ENCODE data around the gene AXIN1.
A peak's percentile ranks its signal among the peaks of the same experiment; 100 is the strongest.

AXIN1 gene

DNA sequence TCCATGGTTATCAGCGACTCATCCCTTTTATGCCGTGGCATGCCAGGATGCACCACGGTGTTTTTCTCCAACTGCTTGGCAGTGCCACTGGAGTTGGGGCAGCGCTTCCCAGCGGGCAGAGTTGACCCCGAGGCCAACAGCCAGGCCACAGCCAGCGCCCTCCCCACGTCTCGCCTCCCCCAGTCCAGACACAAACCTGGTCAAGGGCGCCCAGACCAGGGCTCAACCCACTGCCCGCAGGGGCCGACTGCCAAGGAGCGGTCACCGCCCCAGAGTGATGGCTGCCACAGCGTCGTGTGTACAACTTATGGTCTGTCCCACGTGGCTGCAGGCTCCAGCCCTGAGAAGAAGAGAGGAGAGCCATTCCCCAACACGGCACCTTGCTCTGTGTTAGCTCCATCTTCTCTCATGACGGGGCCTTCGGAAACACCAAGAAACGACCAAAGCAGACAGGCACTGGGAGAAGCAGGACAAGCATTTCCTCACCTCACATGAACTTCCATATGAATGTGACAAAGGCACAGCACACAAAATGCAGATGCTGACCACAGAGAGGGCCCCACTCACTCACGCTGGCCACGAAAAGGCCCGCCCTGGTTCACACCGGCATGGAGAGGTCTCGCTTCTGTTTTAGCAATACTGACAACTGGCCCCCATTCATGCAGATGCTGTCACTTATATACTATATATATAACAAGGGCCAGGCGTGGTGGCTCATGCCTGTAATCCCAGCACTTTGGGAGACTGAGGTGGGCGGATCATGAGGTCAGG, 27.0 kb downstream of the AXIN1 start:
- no peak for DNase-seq

DNA sequence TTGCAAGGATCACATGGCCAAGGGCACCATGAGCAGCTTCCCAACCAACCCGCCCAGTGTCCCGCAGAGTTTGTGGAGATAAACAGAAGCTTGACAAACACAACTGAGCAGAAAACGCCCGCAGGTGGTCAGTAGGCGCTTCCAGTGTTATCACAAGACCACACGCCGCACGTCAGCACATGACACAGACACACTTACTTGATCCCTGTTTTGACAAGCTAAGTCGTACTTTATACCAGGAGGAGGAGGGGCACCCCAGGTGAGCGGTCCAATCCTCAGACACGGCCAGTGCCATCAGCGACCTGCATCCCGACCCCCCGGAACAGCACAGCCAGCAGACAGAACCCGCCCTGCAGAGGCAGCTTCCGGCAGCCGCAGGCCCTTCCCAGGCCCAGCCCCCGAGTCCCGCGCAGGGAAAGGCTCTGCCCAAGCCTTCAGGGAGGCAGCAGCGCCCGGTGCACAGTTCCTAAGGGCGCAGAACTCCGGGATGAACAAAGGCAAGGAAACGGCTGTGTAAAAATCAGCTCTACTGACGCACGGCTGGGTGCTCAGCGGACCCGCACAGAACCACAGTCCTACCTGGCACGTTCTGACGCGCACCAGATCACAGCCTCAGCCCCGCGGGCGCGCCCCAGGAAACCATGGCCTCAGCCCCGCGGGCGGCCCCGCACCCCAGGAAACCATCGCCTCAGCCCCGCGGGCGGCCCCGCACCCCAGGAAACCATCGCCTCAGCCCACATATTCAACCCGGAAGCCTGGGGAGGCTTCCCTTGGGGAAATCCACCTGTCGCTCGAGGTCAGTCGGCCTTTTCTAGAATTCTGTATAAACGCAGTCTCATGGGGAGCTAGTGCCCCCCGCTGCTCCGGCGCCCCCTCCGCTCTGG, 27.8 kb downstream of the AXIN1 start:
- peak; percentile 73 to 93 (median 84) for DNase-seq

- no peak for DNase-seq
Measured at GRCh38 chr16:324201-324450, 28.4 kb downstream of the AXIN1 start.

GRCh38 chr16:322476-323143, 29.9 kb downstream of the AXIN1 start:
- DNase-seq = no peak

- no peak for DNase-seq
Measured at GRCh38 chr16:321532-321931, 31.0 kb downstream of the AXIN1 start.

- no peak for DNase-seq
Measured at GRCh38 chr16:320206-320605, 32.3 kb downstream of the AXIN1 start.

DNA sequence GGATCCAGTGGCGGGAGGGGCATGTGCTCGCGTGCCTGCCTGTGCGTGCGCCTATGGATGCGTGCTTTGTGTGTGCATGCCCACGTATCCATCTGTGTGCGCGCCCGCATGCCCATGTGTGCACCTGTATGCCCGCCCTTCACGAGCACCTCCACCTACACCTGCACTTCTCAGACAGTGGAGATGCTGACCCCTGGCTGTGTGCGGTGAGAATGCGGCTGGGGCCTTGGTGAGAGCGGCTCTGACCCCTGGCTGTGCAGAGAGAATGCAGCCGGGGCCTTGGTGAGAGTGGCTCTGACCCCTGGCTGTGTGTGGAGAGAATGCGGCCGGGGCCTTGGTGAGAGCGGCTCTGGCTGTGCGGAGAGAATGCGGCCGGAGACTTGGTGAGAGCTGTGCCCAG, 33.9 kb downstream of the AXIN1 start:
- no peak for DNase-seq

GRCh38 chr16:317583-317982, 34.9 kb downstream of the AXIN1 start:
- DNase-seq = no peak

- DNase-seq = no peak
Measured at GRCh38 chr16:316741-317464, 35.6 kb downstream of the AXIN1 start.

DNA sequence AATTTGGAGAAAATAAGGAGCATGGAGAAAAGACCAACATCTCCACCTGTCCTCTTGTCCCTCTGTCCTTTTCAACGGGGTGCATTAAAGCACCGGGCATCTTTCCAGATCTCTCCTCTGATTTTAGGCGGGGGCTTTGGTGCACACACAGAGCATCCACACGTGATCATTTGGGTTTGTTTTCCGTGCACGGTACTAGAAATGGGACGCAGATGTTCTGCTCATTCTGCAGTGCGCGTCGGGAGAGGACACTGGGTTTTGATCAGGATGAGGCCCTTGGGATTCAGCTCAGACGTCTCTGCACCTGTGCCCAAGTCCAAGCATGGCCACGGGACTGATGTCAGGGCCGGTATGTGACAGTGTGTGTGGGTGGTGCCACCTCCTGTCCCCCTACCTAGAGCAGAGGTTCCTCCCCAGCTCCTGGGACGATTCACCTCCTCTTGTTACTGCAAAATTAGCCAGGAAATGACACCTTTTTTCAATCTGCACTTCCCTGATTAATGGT, 37.7 kb downstream of the AXIN1 start:
- DNase-seq = no peak

GRCh38 chr16:314351-314750, 38.2 kb downstream of the AXIN1 start:
- no peak for DNase-seq

GRCh38 chr16:311725-312124, 40.8 kb downstream of the AXIN1 start:
- DNase-seq = no peak

- peak in 2 of 6 experiments; percentile 31 to 52 for DNase-seq
Measured at GRCh38 chr16:309476-309875, 43.0 kb downstream of the AXIN1 start.

- DNase-seq = no peak
Measured at GRCh38 chr16:307691-308312, 44.7 kb downstream of the AXIN1 start.

DNA sequence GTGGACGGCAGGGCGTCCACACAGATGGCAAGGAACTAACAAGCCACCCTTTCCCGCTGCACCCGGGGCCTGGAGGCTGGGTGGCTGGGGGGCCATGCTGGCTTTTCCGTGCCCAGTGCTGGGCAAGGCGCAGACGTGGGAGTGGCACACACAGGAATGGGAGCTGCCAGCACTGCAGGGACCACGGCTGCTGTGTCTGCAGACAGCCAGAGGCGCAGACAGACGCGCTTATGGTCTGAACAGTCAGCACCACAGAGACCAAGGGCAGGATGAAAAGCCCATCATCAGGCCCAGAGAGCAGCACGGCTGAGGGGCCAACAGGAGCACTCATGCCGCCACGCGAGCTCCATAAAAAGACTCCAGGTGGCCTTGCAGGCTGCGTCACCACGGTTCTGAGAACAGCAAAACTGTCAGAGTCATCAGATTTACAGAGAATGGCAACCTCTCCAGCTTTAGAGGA, 45.6 kb downstream of the AXIN1 start:
- DNase-seq = no peak

DNA sequence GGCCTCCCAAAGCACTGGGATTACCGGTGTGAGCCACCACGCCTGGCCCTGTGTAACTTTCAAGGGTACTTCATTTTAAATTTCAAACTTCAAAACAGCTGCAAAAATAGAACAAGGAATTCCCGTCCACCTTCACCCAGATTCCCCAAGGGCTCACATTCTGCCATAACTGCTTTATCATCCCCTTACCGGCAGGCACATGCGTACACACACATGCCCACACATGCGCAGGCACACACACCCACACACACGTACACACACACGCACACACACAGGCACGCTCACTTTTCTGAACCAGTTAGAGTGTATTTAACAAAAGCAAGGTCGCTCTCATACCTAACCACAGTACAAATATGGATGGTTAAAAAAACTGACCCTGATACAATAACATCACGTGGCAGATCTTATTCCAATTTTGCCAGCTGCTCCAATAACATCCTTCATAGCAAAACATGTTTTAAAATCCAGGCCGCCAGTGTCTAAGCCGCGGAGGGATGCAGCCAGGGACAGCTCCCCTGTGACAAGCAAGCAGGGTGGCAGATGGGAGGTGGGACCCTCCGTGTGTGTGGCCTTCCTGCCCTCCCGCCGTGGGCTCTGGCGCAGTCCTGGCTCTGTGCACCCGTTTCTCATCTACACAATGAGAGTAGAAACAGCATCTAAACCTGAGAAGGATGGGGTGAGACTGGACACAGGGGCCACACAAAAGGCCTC, 46.5 kb downstream of the AXIN1 start:
- no peak for DNase-seq

- no peak for DNase-seq
Measured at GRCh38 chr16:303760-304505, 48.6 kb downstream of the AXIN1 start.

GRCh38 chr16:301950-302349, 50.6 kb downstream of the AXIN1 start:
- DNase-seq = no peak

GRCh38 chr16:301235-301634, 51.3 kb downstream of the AXIN1 start:
- DNase-seq = no peak

DNA sequence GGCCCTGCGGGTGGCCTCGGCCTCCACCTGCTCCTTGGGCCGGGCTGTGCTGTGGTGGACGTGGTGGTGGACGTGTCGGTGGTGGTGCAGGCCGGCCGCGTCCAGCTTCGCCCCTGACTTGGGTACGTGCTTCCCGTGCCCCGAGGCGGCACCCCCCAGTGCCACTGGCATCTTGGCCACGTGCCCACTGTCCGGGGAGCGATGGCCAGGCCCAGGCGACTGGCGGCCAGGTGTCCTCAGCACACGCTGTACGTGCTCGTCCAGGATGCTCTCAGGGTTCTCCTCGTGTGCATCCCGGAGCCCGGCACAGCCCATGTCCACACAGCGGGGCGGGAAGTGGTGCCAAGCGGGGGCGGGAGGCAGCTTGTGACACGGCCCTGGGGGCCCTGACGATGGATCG, 54.7 kb downstream of the AXIN1 start:
- DNase-seq = no peak
